Suprapubic skin (tissue), 4 donors: Measurements from ENCODE around the gene C1orf167.

Experiments used
- CTCF ChIP-seq, 2 donors: fragments of 200-600 bp in 1 of 2; fragments of 450-650 bp in 1 of 2; sonication (generic) in 1 of 2; IDR thresholded peaks; one replicate each; pipeline ENCODE4 v1.5.1; 2016 to 2019; ENCODE audit warnings: antibody characterized with exemption in 2 of 2, mild to moderate bottlenecking in 1 of 2, moderate library complexity in 1 of 2
- EP300 ChIP-seq: sonication (generic); formaldehyde crosslinking; IDR thresholded peaks from one replicate; pipeline ENCODE4 v1.6.1; 2017; ENCODE audit warnings: antibody characterized with exemption
- POLR2A ChIP-seq, 2 donors: fragments of 450-650 bp; IDR thresholded peaks; one replicate each; pipeline ENCODE4 v1.6.1; 2017; ENCODE audit warnings: antibody characterized with exemption in 2 of 2, mild to moderate bottlenecking in 2 of 2, moderate library complexity in 2 of 2
- POLR2AphosphoS5 ChIP-seq, 3 donors: sonication (generic); formaldehyde crosslinking; IDR thresholded peaks; one replicate each; pipeline ENCODE4 v1.6.1; 2017; ENCODE audit warnings: antibody characterized with exemption in 3 of 3

DNA sequence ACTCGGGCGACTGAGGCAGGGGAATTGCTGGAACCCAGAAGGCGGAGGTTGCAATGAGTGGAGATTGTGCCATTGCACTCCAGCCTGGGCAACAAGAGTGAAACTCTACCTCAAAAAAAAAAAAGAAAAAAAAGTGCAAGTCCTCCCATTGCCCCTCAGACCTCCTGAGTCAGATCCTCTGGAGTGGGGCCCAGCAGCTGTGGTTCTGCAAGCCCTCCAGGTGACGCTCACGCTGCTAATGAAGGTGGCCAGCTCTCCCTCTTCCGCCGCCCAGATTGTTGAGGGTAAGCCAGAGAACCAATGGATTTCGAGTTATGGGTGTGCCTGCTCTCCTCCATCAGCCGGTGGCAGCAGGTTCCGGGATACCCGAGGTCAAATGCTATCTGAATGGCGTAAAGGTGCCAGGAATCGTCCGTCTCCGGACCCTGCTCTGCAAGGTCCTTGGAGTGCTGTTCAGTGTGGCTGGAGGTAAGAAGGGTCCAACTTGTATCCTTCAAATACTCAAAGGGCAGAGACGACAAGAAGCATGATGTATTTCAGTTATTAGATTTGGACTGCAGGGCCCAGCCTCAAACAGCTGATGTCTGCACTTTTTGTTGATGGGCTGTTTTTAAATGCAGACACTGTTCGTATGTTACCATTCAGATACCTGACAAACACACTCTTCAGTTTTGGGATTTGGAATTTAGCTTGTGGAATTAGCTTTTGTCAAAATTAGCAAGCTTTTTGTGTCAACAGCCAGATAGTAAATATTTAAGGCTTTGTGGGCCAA is 61.6 kb downstream of the C1orf167 start:
- no peak for TF ChIP-seq CTCF (IDR thresholded peaks at IDR 0.05)
- TF ChIP-seq POLR2A (IDR thresholded peaks at IDR 0.05), result no peak
- TF ChIP-seq POLR2AphosphoS5 (IDR thresholded peaks at IDR 0.05), result no peak
- no peak for TF ChIP-seq EP300
